Sigmoid colon (tissue), 7 donors: ENCODE results near the gene P3H3. TPM values are rescaled to one million over a fixed set of nuclear protein-coding genes. Genes with fewer than 3 reads are reported as not detected.

Experiments
- DNase-seq: peaks from one replicate; pipeline ENCODE4 v3.0.0-alpha.2; 2019
- H3K27ac ChIP-seq, 4 donors: fragments of 200-600 bp; sonication (generic); one replicate each; pipeline ENCODE4 v1.5.1; 2016 to 2019; ENCODE audit warnings: mild to moderate bottlenecking in 1 of 4
- H3K27me3 ChIP-seq, 3 donors: fragments of 200-600 bp; sonication (generic); one replicate each; pipeline ENCODE4 v1.5.1; 2019; ENCODE audit warnings: mild to moderate bottlenecking in 1 of 3
- H3K36me3 ChIP-seq, 4 donors: fragments of 200-600 bp; sonication (generic); one replicate each; pipeline ENCODE4 v1.5.1; 2016 to 2019
- H3K4me1 ChIP-seq, 4 donors: fragments of 200-600 bp; sonication (generic); one replicate each; pipeline ENCODE4 v1.5.1; 2017 to 2019
- H3K4me3 ChIP-seq, 4 donors: fragments of 200-600 bp; sonication (generic); one replicate each; pipeline ENCODE4 v1.5.1; 2017 to 2019; ENCODE audit warnings: mild to moderate bottlenecking in 2 of 4, moderate library complexity in 1 of 4
- H3K9me3 ChIP-seq, 4 donors: fragments of 200-600 bp in 3 of 4; sonication (generic) in 3 of 4; one replicate each; pipeline versions ENCODE4 v1.5.1 to v1.6.1; 2013 to 2019
- EP300 ChIP-seq, 4 donors: sonication (generic); formaldehyde crosslinking; IDR thresholded peaks; one replicate each; pipeline ENCODE4 v1.6.1; 2017; ENCODE audit warnings: antibody characterized with exemption in 4 of 4
- POLR2A ChIP-seq, 2 donors: fragments of 450-650 bp; IDR thresholded peaks; one replicate each; pipeline ENCODE4 v1.6.1; 2016; ENCODE audit warnings: antibody characterized with exemption in 2 of 2, mild to moderate bottlenecking in 2 of 2, moderate library complexity in 2 of 2
- POLR2AphosphoS5 ChIP-seq, 4 donors: sonication (generic); formaldehyde crosslinking; IDR thresholded peaks; one replicate each; pipeline ENCODE4 v1.6.1; 2017; ENCODE audit warnings: antibody characterized with exemption in 4 of 4
- WGBS, 2 donors: extraction: QIAGEN DNeasy Blood & Tissue Kit; methylation state at CpG; one replicate each; pipeline ENCODE4 v1.1.7; 2013; 5-methylcytosine and 5-hydroxymethylcytosine counted together
- intact Hi-C: fragments of 100-400 bp; cut with DNase I; formaldehyde crosslinking; loops from one replicate; pipeline ENCODE4 v1.15.1; 2023
- polyA plus RNA-seq, 3 donors: library from polyadenylated mRNA; stranded (reverse); fragments of 200-250 nt; gene quantifications; one replicate each; pipeline ENCODE4 v1.2.3, GENCODE V29; 2013
- total RNA-seq, 4 donors: library from RNA; depleted of rRNA; stranded (reverse); fragments of >200 nt; gene quantifications; one replicate each; pipeline ENCODE4 v1.1.0, GENCODE V29; 2016
- TF ChIP-seq, protein P1 (sequence below), 4 experiments: fragments of 450-650 bp in 3 of 4; fragments of 200-600 bp in 1 of 4; IDR thresholded peaks; one replicate each; pipeline ENCODE4 v1.5.1; 2016 to 2019; ENCODE audit warnings: antibody characterized with exemption in 4 of 4, mild to moderate bottlenecking in 3 of 4, moderate library complexity in 2 of 4
- donor health status: healthy with polysubstance abuse.
- donor health status: Bipolar disorder and iron deficiency.
- donor health status: healthy.

The P3H3 gene
- total and polyA plus RNA-seq, 7 donors: 0.60 to 69.8 (median 16.4) TPM

GRCh38 chr12:6832125-6832524 lies 3.9 kb downstream of the P3H3 start:
- TF ChIP-seq POLR2A (IDR thresholded peaks at IDR 0.05) (no peak), EP300 (IDR thresholded peaks at IDR 0.05) (no peak), POLR2AphosphoS5 (IDR thresholded peaks at IDR 0.05) (no peak)
- TF ChIP-seq, protein P1, sequence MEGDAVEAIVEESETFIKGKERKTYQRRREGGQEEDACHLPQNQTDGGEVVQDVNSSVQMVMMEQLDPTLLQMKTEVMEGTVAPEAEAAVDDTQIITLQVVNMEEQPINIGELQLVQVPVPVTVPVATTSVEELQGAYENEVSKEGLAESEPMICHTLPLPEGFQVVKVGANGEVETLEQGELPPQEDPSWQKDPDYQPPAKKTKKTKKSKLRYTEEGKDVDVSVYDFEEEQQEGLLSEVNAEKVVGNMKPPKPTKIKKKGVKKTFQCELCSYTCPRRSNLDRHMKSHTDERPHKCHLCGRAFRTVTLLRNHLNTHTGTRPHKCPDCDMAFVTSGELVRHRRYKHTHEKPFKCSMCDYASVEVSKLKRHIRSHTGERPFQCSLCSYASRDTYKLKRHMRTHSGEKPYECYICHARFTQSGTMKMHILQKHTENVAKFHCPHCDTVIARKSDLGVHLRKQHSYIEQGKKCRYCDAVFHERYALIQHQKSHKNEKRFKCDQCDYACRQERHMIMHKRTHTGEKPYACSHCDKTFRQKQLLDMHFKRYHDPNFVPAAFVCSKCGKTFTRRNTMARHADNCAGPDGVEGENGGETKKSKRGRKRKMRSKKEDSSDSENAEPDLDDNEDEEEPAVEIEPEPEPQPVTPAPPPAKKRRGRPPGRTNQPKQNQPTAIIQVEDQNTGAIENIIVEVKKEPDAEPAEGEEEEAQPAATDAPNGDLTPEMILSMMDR (IDR thresholded peaks at IDR 0.05): no peak
- Histone ChIP-seq H3K9me3 (no peaks in the 10 kb centered on the region), H3K4me3 (no peak overlapping the region), H3K27ac (no peak overlapping the region), H3K27me3 (no peaks in the 10 kb centered on the region), H3K36me3 (peaks cover 0 to 44% (median 7%) of the 10 kb centered on the region in 4 donors), H3K4me1 (peaks cover 3 to 40% (median 24%) of the 10 kb centered on the region in 4 donors)
- WGBS, 2 donors: 89 to 90% methylated on average over 4 of the region's 4 CpGs
- intact Hi-C loops: no loop called here
- no peak for DNase-seq

DNA sequence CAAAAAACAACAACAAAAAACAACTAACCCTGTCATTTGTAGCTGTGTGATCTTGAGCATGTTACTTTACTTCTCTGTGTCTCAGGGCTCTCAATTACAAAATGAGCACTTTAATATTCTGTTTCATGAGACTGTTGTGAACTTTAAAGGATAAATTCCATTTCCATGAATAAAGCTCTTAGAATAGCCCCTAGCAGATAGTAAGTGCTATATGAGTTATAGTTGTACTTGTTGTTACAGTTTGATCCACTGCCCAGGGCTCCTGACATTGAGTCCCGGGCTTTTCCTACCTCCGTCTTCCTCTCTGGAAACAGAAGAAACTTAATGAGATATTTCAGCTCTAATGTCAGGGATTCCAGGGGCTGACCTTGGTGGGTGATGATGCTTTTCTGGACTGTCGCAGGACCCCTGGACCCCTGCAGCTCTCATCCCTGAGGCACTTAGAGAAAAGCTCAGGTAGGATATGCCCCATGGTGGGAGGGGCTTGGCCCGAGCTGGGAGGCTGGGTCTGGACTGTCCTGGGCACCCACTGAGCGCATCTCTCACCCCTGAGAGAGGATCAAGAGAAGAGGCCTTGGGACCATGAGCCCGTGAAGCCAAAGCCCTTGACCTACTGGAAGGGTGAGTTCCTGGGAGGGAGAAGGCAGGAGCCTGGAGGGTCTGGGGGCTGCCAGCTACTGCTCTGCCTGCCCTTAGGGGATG lies 5.1 kb downstream of the P3H3 start:
- peaks cover 0 to 56% (median 9%) of the 10 kb centered on the region in 4 donors for H3K36me3 ChIP-seq
- peak overlapping the region in 1 of 4 donors; percentile 58 for H3K27ac ChIP-seq
- H3K4me1 ChIP-seq: peaks cover 3 to 28% (median 13%) of the 10 kb centered on the region in 4 donors
- intact Hi-C loops: no loop called here
- TF ChIP-seq POLR2AphosphoS5 (IDR thresholded peaks at IDR 0.05): no peak
- TF ChIP-seq, protein P1 (IDR thresholded peaks at IDR 0.05): no peak
- no peak for TF ChIP-seq POLR2A (IDR thresholded peaks at IDR 0.05)
- TF ChIP-seq EP300 (IDR thresholded peaks at IDR 0.05): no peak
- no peaks in the 10 kb centered on the region for H3K27me3 ChIP-seq
- 83 to 87% methylated on average over 6 of the region's 6 CpGs for WGBS, 2 donors
- DNase-seq: no peak
- H3K4me3 ChIP-seq: no peak overlapping the region
- no peaks in the 10 kb centered on the region for H3K9me3 ChIP-seq

- Histone ChIP-seq H3K4me1 (peaks cover 0 to 21% (median 11%) of the 10 kb centered on the region in 4 donors), H3K9me3 (no peaks in the 10 kb centered on the region), H3K27ac (no peak overlapping the region), H3K27me3 (no peaks in the 10 kb centered on the region), H3K36me3 (peaks cover 0 to 64% (median 9%) of the 10 kb centered on the region in 4 donors), H3K4me3 (no peak overlapping the region)
- intact Hi-C loops: no loop called here
- DNase-seq: no peak
- TF ChIP-seq POLR2AphosphoS5 (IDR thresholded peaks at IDR 0.05): no peak
- no peak for TF ChIP-seq POLR2A (IDR thresholded peaks at IDR 0.05)
- TF ChIP-seq, protein P1 (IDR thresholded peaks at IDR 0.05): no peak
- 69 to 78% methylated on average over 1 of the region's 1 CpG for WGBS, 2 donors
These were observed 6.0 kb downstream of the P3H3 start for GRCh38 chr12:6834254-6834653.

- Histone ChIP-seq H3K4me3 (no peak overlapping the region), H3K9me3 (no peaks in the 10 kb centered on the region), H3K4me1 (peaks cover 0 to 14% (median 5%) of the 10 kb centered on the region in 4 donors), H3K36me3 (peaks cover 0 to 70% (median 9%) of the 10 kb centered on the region in 4 donors), H3K27ac (no peak overlapping the region), H3K27me3 (no peaks in the 10 kb centered on the region)
- TF ChIP-seq, protein P1 (IDR thresholded peaks at IDR 0.05): no peak
- TF ChIP-seq POLR2AphosphoS5 (IDR thresholded peaks at IDR 0.05): no peak
- TF ChIP-seq POLR2A (IDR thresholded peaks at IDR 0.05): no peak
- TF ChIP-seq EP300 (IDR thresholded peaks at IDR 0.05): no peak
- DNase-seq: no peak
- WGBS, 2 donors: 65 to 82% methylated on average over 5 of the region's 5 CpGs
- intact Hi-C loops: no loop called here
These were observed 6.7 kb downstream of the P3H3 start for GRCh38 chr12:6834873-6835272.
